IPS DF 4.7 (cell line): ENCODE measurements around the gene MARCHF11.

ENCODE experiments used
- DNase-seq: peaks from one replicate; pipeline ENCODE4 v3.0.0-alpha.2; 2013; ENCODE audit warnings: low spot score; ENCODE audit errors: extremely low read depth

Gene MARCHF11

DNA sequence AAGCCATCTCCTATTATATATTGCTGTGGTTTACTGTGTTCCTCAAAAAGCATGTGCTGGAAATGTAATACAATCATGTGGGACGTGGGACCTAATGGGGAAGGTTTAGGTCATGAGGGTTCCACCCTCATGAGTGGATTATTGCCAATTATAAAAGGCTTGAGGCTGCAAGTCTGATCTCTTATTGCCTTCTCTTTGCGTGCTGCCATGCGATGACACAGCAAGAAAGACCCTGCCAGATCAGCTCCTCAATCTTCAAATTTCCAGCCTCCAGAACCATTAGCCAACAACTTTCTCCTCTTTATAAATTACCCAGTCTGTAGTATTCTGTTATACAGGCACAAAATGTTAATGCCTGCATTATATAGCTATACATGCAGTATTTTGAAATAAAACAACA lies 45.4 kb downstream of the MARCHF11 start:
- DNase-seq = no peak

DNA sequence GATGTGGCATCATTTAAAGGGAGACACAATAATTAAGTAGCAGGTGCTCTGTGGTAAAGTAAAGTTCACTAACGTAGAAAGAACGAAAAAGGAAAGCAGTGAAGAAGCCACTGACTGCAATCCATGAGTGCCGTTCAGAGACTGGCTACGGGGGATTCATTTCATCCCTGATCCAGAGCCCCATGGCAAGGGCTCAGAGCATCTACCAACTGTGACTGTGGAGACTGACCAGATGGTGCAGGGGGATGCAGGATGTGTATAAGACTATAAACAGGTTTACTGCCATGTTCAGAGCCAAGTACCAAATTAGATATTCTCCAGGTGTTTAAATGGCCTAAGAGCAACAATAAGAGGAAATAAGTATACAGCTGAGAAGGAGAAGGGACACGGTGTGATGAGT lies 47.7 kb downstream of the MARCHF11 start:
- no peak for DNase-seq

DNA sequence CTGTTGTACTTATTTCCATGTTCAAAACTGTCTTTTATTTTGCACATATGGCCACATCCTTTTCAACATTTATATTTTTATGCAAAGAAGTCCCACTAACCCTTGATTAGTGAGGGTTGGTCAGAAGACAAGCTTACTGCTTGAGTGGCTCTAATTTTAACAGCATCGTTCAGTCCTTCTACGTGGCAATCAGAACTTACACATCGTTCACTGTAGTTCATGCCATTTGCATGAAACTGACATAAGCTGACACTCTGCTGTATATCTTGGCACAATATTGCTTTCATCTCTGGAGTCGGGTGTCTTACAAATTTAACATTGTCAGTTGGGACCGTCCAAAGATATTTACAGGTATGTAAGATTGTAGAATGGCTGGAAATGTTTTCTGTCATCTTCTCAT lies 50.6 kb downstream of the MARCHF11 start:
- no peak for DNase-seq

DNA sequence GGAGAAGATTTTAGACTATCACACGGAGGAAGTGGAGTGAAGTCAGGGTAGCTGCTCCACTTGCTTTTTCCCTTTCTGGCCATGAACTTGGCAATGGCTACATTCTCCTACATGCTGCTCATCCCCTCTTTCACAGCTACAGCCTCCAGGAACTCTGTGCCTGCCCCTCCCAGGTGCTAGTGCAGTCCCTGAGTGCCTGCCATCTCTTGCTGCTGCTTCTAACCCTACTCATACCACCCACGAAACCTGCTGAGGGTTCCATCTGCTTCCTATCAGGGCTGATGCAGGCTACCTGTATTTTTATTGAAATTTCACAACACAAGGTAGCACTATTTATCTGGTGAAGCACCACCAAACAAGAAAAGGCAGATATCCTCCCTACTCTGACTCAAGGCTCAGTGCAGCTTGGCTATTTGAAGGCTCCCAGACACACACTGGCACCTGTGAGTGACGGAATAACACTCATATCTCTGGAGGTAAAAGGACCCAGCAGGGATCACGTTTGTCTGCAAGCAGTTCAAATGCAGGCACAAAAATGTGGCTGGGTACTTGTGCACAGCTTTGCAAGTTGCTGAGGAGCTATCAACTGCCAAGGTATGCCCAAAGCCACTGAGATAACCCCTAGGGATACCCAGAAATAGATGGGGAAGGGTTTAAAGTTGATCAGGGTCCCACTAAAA lies 51.6 kb downstream of the MARCHF11 start:
- no peak for DNase-seq

DNA sequence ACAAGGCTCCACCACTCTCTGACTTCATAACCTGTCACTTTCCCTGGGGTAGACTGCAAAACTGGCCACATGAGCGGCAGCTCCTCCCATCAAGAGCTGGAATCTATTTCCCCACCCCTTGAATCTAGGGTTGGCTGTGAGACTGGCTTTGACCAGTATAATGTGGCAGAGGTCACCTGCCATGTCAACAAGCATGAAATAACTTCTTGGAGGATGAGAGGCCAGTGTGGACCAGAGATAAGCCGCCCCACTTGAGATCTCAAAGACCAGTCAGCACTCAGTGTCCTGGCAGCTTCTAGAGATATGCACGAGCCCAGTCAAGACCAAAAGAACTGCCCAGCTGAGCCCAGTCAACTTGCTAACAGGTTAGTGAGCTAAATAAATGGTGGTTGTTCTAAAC lies 59.0 kb downstream of the MARCHF11 start:
- no peak for DNase-seq

DNA sequence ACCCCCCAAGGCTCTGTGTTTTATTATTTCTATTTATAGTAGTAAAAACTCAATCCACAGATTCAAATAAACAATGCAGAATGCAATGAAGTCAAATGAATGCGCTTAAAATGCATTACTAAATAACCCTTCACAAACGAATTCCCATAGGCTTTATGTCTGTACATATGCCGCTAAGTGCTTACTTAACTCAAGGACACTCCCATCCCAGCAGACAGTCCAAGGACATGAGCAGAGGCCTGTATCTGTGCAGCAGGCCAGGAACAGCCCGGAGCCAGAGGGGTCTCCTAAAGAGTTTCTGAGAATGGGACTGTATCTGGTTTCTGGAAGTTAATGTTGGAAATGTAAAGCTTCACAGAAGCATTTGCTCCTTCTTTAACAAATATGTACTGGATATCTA lies 59.8 kb downstream of the MARCHF11 start:
- no peak for DNase-seq

DNA sequence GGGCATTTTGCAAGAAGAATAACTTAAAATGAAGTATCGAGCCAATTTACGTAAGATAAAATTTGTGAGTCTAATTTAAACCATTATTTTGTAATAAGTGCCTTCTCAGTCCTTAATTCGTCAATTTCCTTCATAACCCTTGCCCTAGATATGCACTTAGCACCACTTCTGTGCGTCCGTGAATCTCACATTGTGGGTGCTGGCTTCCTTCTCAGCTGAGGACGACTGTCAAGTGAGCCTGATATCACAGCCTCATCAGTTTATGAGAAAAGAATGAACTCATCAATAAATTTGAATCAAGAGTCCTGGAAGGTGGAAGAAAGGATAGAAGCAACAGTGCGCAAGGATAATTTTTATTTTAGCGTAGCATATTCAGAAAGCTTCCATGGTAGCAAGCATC lies 64.5 kb downstream of the MARCHF11 start:
- no peak for DNase-seq

DNA sequence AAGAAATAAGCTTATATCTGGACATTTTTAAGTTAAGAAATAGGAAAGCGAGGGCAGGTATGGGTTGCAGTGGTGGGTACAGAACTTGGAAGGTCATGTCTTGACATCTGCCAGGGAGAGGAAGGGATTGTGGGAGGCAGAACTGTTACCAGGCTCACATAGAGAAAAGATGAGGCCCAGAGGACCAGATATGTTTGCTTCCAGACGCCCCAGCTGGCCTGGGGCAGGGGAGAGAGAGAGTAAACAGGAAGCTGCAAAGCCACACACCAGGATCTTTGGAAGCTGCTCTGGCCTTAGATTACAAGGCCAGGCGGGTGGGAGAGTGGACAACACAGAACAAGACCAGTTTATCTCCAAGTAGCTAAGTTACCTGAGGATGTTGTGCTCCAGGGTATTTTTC lies 71.2 kb downstream of the MARCHF11 start:
- DNase-seq = no peak

DNA sequence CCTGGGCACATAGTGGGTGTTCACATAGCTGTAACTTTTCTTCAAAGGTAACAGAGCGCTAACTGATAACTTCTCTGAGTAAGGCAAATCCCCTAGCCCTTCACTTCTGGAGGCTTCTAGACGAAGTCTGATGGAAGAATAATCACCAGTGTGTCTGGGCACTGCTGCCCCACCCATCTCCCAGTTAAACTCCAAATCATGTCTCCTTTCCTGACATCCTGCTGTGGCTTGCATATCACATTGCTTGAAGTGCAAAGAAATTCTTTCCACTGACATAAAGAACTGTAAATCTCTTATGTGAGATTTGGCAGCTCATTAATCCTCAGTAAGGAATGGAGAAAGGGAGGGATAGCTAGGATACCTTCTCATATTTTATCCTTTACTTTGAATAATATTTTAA lies 74.6 kb downstream of the MARCHF11 start:
- no peak for DNase-seq

DNA sequence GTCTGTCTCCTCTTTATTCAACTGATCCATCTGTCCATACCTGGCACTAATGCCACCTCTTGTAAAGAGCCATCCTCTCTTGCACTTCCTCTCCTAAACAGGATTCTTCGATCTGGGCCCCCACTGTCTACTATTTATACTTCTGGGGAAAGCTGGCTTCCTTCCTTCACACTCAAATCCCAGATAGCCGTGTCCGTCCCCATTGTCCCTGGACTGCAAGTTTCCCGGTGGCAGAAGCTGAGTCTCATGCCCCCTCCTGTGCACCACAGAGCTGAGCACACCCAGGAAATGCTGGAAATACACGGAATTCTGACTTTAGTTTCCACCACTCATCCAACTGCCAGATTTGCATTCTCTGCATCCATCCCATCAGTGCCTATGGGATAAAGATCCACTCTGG lies 84.0 kb downstream of the MARCHF11 start:
- no peak for DNase-seq

DNA sequence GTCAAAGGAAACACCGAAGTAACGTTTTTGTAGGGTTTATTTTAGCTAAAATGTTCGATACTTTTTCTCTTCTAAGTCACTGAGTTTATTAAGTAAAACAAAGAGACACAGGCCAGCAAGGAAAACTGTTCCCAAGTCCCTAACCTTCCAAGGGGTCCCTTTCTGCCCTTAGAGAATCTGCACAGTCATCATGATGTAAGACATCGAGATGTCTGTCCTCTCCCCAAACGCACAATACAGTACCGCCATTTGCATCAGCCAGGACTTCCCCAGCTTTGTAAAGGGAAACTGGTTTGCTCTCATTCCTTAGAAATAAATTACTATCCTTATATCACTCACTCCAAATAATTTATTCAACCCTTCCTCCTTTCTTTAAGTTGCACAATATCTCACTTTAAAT lies 89.3 kb downstream of the MARCHF11 start:
- no peak for DNase-seq

DNA sequence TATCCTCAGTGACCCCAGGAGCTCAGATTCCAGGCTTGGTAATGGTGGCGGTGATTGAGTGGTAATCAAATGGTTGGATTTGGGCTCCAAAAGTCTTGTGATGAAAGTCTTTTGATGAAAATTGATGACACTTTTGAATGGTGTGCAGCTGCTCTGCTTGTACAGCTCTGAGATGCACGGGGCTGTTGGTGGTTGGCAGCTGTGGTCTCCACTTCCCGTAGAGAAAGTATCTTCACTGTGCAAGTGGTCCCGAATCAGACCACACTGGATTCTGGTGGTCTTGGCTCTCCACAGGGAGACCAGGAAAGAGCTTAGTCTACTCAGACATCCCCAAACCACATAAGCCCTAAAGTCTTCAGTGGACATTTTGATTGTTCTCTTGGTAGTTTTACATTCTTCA lies 96.6 kb downstream of the MARCHF11 start:
- DNase-seq = no peak

DNA sequence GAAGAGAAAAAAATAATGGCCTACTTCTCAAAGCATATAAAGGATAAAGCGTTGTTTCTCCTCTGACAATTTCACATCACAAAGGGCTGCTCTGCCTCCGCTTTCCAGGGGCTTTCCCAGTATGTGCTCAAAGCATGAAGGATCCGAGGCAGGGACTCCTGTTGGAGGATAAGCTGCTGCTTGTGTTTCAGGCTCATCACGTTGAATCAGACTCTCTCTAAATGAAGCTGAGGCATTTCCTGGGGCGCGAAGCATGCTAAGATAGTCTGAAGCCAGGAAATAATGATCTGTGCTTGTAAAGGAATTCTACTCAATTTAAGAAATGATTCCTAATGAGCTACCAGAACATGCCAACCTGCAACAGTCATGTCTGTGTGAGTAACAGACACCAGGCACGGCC lies 97.5 kb downstream of the MARCHF11 start:
- DNase-seq = no peak

DNA sequence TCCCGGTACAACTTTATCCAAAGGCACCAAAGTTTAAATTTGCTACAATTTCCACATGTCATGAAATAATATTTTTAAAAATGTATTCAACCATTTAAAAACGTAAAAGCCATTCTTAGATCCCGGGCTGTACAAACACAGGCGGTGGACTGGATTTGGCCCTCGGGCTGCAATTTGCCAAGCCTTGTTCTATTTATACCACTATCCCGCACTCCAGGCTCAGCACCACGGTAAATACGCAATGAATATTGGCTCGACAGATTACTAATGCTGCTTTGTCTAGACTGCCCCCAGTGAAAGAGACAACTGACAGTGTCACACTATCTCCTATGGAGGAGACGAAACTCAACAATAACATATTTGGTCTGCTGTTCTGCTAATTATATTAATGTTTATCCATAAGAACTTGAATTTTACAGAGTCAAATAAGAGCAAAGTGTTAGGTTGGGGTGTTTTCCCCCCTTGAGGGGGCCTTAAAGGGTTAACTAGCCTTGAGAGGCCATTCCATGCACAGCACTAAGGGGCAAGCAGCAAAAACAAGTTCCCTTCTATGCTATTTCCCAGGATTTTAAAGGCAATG lies 98.1 kb downstream of the MARCHF11 start:
- no peak for DNase-seq

DNA sequence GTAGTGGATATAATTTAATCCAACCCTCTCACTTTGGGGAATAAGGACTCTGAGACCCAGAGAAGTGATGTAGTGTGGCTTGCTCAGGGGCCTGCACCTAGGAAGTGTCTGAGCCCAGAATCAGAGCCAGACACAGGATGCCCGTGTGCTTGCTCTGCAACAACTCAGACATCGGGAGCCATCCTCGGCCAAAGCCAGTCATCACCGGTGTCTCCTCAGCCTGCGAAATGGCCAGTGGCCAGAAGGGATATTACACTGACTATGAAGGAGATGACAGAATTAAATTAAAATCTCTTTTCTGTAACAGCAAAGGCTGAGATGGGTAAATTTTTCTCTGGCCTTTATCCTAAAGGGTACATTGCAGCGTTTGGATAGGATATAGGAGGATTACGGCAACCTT lies 102.9 kb downstream of the MARCHF11 start:
- DNase-seq = no peak

DNA sequence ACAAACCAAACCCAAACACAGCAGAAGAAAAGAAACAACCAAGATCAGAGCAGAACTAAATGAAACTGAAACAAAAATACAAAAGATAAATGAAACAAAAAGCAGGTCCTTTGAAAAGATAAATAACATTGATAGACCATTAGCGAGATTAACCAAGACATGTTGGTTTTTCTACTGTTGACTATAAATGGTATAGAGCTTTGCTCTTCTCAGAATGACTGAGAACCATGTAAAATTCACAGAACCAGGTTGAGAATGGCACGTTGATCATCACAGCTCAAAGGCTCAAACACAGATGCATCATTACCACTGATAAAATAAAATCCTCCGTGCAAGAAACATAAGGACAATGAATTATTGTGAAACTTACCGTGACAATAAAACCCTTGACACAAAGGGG lies 105.2 kb downstream of the MARCHF11 start:
- DNase-seq = no peak

DNA sequence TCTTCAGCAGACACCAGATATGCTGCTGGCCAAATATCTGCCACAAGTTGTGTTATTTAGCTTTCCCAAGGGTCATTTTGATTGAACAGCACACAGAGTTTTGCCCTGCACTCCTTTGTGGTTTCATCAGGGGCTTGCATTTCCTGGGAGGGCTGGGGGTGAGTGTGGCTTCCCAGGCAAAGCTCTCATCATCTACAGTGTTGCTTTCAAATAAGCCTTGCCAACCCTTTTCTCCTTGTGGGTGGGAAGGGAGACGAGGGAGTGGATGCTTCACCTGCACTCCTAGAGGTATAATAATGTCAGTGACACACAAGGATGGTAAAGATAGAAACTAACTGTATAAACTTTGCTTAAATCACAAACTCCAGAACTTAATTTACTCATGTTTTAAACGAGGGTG lies 107.0 kb downstream of the MARCHF11 start:
- no peak for DNase-seq

DNA sequence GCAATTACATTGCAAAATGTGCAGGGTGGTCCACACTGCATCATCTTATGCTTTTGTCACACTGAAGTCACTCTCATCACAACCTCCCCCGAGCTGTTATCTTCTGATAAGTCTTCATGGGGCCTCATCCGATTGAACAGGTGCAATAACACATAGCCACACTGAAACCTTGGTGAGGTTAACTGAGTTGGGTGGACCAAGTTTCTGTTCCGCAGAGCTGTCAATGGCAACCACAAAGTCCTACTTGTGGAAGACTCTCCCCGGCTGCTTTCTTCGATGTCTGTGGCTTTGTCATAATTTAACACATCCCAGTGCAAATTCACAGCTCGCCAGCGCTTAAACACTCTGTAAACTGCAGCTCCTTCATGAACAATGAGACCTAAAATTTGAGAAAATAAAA lies 112.2 kb downstream of the MARCHF11 start:
- DNase-seq = no peak

DNA sequence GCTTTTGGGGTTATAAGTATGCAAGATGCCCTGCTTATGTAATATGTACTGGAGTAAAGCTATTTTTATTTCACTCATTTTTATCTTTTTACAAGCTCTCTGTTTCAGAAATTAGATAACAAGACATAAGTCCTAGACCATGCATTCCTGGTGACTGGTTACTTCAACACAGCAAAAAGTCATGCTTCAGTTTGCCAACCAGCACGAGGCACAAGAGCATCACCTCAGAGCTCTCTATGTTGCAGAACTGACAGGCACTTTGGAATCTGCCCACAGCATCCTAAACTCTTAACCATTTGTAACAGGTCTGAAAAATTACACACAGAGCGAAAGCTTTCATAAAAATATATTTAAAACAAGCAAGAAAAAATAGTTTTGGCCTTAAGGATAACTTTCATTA lies 112.8 kb downstream of the MARCHF11 start:
- no peak for DNase-seq

DNA sequence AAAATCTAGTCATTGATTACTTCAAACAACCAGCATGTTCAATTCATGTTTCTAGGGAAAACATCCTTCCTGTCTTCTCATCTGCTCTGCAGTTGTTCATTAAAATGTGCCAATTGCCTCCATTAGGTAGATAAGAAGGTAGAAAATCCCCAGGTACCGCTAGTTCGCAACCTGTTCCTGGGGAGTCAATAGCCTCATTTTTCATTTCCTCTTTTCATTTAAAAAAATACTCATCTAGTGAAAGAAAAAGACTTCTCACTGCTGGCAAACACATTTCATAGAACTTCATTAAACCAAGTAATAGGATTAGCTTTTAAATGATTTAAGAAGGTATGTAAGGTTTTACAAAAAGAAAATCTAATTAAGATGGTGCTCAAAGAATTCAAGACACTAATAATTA lies 113.3 kb downstream of the MARCHF11 start:
- DNase-seq = no peak

DNA sequence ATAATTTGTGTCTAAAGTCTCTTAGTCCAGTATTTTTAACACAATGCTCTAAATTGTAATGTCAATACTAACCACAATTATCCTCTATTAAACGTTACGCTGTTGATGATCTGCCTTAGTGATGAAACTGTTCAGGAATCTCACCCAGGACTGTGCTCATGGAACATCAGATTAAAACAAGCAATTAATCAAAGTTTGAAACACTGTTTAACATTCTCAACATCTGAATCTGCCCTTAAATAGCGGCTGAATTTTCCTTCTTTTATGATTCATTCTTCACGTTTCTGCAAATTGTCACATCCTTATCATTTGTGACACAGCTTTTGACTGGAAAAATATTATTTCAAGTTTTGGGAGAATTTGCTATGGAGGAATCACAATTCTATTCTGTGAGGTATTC lies 113.8 kb downstream of the MARCHF11 start:
- DNase-seq = no peak

DNA sequence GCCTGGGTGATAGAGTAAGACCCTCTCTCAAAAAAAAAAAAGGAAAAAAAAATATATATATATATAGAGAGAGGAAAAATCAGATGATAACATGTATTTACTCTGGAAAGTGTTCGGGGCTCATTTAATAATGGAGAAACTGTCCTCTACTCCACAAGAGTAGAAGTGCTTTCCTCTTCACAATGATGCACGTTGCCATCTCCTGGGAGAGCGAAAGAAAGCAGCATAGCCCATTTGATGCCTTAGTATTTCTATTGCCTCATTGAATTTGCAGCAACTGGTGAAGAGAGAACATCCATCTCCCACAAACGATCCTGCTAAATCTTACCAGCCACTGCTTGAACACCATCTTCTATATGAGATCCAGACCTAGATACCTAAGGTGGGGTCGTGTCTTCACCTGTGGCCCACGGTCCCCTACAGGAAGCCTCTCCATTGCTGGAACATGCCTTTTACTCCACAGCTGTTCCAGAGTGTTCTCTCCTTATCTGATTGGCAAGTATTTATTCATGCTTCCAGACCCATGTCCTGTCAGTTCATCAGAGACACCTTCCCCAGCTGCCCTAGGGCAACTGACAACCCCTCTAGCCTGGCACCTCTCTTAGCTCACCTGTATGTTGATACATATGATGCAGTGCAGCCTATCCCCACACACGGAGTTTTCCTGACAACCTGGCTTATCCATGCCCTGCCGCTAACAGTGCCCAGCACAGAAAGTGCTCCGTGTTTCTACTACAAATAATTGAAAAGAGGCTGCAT lies 115.3 kb downstream of the MARCHF11 start:
- no peak for DNase-seq

DNA sequence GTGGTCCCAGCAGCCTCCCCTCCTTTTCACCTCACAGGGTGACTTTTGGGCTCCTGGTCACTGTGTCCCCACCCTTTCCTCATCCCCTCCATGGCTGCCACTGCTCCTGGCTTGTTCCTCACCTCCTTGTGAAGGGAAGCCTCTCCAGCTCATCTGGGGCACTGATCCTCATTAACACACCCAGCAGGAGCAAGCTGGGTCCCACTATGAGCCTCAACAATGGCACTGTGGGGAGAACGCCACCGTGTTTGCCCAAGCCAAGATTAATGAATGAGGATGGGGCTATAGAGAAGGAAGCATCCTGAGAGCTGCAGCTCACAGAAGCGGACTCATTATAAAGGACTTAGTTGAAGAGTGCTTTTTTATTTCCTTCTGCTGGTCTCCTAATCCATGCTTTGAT lies 118.4 kb downstream of the MARCHF11 start:
- DNase-seq = no peak
